ENCODE results near the gene PALB2. TPM values are rescaled to one million over a fixed set of nuclear protein-coding genes. Genes with fewer than 3 reads are reported as not detected.

The PALB2 gene
- total and polyA plus RNA-seq, 4 experiments from 2014 or later: 5.4 to 15.0 (median 9.8) TPM

DNA sequence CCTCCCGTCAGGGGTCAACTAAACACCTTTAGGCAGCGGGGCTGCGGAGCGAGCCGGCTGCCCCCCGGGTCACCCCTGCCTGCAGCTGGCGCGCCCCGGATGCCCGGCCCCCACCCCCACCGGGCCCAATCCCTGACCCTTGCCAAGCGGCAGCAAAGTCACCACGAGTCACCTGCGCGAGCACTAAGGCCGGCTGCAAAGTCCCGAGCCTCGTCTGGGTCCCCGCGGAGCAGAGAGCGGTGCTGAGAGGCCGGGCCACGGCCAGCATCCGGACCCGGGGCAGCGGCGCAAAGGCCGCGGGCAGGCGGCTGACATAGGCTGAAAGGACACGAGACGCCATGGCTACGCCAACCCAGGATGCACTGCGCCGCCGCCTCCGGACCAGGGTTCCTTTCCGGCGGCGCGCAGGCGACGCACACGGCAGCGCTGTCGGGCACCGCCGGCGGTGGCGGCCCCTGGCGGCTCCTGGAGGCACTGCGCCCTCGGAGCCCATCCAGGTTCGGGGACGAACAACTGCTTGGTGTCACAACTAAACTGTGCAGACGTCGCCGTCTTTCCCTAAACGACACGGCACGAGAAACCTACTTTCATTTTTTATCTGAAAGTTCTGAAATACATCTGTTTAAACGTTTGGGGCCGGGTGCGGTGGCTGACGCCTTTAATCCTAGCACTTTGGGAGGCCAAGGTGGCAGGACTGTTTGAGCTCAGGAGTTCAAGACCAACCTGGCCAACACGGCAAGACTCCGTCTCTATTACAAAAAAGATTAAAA, 45.0 kb downstream of the PALB2 start, which contains the start of gene NDUFAB1:
TSS of gene NDUFAB1 (minus strand) at position 366 of the 770 bp plus-strand sequence. CDS start at position 340, 26 bp downstream.
- Histone ChIP-seq H3K9me3 (ENCODE audit: control insufficient read depth in 1 of 2, low read length in 2 of 2) (no peaks in the 10 kb centered on the region), H3K27ac (ENCODE audit: low read depth, low read length) (peak within 1 kb of the TSS; percentile 84), H3K27me3 (ENCODE audit: insufficient read depth, low read length) (no peaks in the 10 kb centered on the region), H3K36me3 (ENCODE audit: insufficient read depth, low read length) (peaks cover 11% of the 10 kb centered on the region), H3K4me3 (ENCODE audit: low read length in 2 of 2) (peak within 1 kb of the TSS; percentile 81 to 91), H3K4me1 (ENCODE audit: insufficient read depth, low read length) (peaks cover 16% of the 10 kb centered on the region)
- Mint-ChIP-seq H3K4me3 (peak within 1 kb of the TSS; percentile 79 to 90 (median 86)), H3K4me1 (peaks cover 14 to 47% (median 28%) of the 10 kb centered on the region in 4 donors), H3K27ac (peak within 1 kb of the TSS; percentile 77 to 91 (median 89)), H3K27me3 (no peaks in the 10 kb centered on the region), H3K36me3 (peaks cover 15 to 22% of the 10 kb centered on the region in 2 donors), H3K9me3 (no peaks in the 10 kb centered on the region)
- DNase-seq: peak; percentile 87 to 89 (median 88)
- POLR2A ChIA-PET (ENCODE audit: partially characterized antibody): interaction anchor here (1.0 to 1.3 kb wide), 4 partner anchors 26 to 86 kb away, joined by 4 to 7 read pairs (median 4); partner anchors contain the start of genes DCTN5, EARS2, GGA2 and PALB2
- intact Hi-C loops (cut with micrococcal nuclease): loop anchor here (1.0 kb wide), 2 partner anchors 39 to 45 kb away; partner anchors contain the start of genes DCTN5, EARS2, PALB2 and UBFD1
- CTCF ChIA-PET (ENCODE audit: partially characterized antibody): interaction anchor here (0.7 to 3.0 kb wide), 15 partner anchors 9 to 160 kb away, joined by 3 to 11 read pairs (median 4); partner anchors contain the start of genes EARS2 and UBFD1

DNA sequence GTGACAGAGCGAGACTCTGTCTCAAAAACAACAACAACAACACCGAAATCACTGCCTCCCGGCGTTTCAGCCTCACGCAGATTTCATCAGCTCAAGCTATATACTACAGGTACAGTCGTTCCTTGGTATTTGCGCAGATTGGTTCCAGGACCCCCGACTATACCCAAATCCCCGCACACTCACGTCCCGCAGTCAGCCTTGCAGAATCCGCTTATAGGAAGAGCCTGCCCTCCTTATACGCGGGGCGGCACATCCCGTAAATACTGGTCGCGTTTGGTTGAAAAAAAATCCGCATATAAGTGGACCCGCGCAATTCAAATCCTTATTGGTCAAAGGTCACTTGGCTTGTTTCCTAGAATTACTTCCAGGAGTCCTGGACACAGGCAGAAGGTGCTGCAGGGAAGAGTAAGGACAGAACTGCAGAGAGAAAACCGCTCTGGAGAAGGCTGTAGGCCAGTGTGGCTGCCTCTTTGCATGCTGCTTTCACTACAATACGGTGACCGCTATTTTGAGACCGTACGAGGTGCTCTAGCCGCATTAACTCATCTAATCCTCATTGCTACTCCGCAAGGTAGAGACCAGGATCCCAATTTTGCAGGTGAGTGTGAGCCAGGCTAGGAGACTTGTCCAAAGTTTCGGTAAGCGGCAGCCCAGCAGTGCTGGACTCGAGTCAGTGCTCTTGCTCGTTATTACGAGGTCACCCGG, 45.7 kb downstream of the PALB2 start:
- H3K27me3 Mint-ChIP-seq: no peaks in the 10 kb centered on the region
- ChIA-PET CTCF (ENCODE audit: partially characterized antibody) (no interaction called here), POLR2A (ENCODE audit: partially characterized antibody) (no interaction called here)
- Histone ChIP-seq H3K9me3 (ENCODE audit: control insufficient read depth in 1 of 2, low read length in 2 of 2) (no peaks in the 10 kb centered on the region), H3K27ac (ENCODE audit: low read depth, low read length) (peak overlapping the region; percentile 84), H3K36me3 (ENCODE audit: insufficient read depth, low read length) (peaks cover 17% of the 10 kb centered on the region), H3K4me1 (ENCODE audit: insufficient read depth, low read length) (peaks cover 16% of the 10 kb centered on the region), H3K27me3 (ENCODE audit: insufficient read depth, low read length) (no peaks in the 10 kb centered on the region), H3K4me3 (ENCODE audit: low read length in 2 of 2) (peak overlapping the region; percentile 81 to 91)
- no peaks in the 10 kb centered on the region for H3K9me3 Mint-ChIP-seq
- H3K36me3 Mint-ChIP-seq: peaks cover 18 to 24% of the 10 kb centered on the region in 2 donors
- peak overlapping the region; percentile 77 to 90 (median 84) for H3K4me3 Mint-ChIP-seq
- H3K4me1 Mint-ChIP-seq: peaks cover 14 to 47% (median 30%) of the 10 kb centered on the region in 4 donors
- peak overlapping the region; percentile 64 to 91 (median 77) for H3K27ac Mint-ChIP-seq
- intact Hi-C loops (cut with micrococcal nuclease): no loop called here
- peak in 2 of 5 donors; percentile 2 to 3 for DNase-seq

DNA sequence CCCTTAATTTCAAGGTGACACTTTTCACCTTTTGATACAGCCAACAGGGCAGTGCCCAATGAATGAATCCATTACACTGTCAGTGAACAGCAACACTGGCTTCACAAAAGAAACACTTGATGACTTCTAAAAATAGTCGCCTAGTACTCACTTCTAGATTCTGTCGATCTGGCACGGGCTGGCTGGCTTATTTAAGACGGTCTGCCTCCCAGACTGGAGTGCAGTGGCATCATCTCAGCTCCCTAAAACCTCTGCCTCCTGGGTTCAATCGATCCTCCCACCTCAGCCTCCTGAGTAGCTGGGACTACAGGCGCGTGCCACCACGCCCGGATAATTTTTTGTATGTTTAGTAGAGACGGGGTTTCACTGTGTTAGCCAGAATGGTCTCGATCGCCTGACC, 46.9 kb downstream of the PALB2 start:
- Histone ChIP-seq H3K4me1 (ENCODE audit: insufficient read depth, low read length) (peaks cover 16% of the 10 kb centered on the region), H3K9me3 (ENCODE audit: control insufficient read depth in 1 of 2, low read length in 2 of 2) (no peaks in the 10 kb centered on the region), H3K36me3 (ENCODE audit: insufficient read depth, low read length) (peaks cover 18% of the 10 kb centered on the region), H3K27me3 (ENCODE audit: insufficient read depth, low read length) (no peaks in the 10 kb centered on the region), H3K4me3 (ENCODE audit: low read length in 2 of 2) (no peak overlapping the region), H3K27ac (ENCODE audit: low read depth, low read length) (no peak overlapping the region)
- peaks cover 16 to 50% (median 33%) of the 10 kb centered on the region in 4 donors for H3K4me1 Mint-ChIP-seq
- ChIA-PET POLR2A (ENCODE audit: partially characterized antibody) (no interaction called here), CTCF (ENCODE audit: partially characterized antibody) (no interaction called here)
- peak overlapping the region in 2 of 7 donors; percentile 13 to 16 for H3K27ac Mint-ChIP-seq
- DNase-seq: no peak
- H3K9me3 Mint-ChIP-seq: no peaks in the 10 kb centered on the region
- intact Hi-C loops (cut with micrococcal nuclease): no loop called here
- H3K27me3 Mint-ChIP-seq: no peaks in the 10 kb centered on the region
- H3K4me3 Mint-ChIP-seq: peak overlapping the region in 3 of 8 donors; percentile 9 to 20 (median 10)
- H3K36me3 Mint-ChIP-seq: peaks cover 22 to 30% of the 10 kb centered on the region in 2 donors

DNA sequence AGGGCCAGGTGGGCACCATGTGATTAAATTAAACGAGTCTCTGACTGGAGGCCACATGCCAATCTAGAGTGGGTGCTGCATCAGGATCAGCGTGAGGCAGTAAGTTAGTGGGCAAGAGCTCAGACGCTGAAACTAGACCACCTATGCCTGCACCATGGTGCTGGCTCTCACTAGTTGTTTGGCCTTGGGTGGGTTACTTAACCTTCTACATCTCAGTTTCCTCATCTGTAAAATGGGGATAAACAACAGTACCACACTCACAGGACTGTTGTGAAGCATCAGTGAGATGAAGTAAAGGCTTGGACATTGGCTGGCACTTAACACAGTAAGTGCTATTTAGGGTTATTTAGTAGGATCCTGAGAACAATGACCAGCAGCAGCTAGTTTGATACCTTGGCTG, 50.9 kb downstream of the PALB2 start:
- DNase-seq: no peak
- Mint-ChIP-seq H3K36me3 (peaks cover 36 to 53% of the 10 kb centered on the region in 2 donors), H3K4me1 (peaks cover 10 to 40% (median 26%) of the 10 kb centered on the region in 4 donors), H3K4me3 (no peak overlapping the region), H3K9me3 (no peaks in the 10 kb centered on the region), H3K27ac (no peak overlapping the region), H3K27me3 (no peaks in the 10 kb centered on the region)
- H3K36me3 ChIP-seq (ENCODE audit: insufficient read depth, low read length): peaks cover 45% of the 10 kb centered on the region
- no peak overlapping the region for H3K4me3 ChIP-seq (ENCODE audit: low read length in 2 of 2)
- ChIA-PET CTCF (ENCODE audit: partially characterized antibody) (no interaction called here), POLR2A (ENCODE audit: partially characterized antibody) (no interaction called here)
- peaks cover 12% of the 10 kb centered on the region for H3K4me1 ChIP-seq (ENCODE audit: insufficient read depth, low read length)
- H3K27me3 ChIP-seq (ENCODE audit: insufficient read depth, low read length): no peaks in the 10 kb centered on the region
- intact Hi-C loops (cut with micrococcal nuclease): no loop called here
- H3K27ac ChIP-seq (ENCODE audit: low read depth, low read length): no peak overlapping the region
- H3K9me3 ChIP-seq (ENCODE audit: control insufficient read depth in 1 of 2, low read length in 2 of 2): no peaks in the 10 kb centered on the region

DNA sequence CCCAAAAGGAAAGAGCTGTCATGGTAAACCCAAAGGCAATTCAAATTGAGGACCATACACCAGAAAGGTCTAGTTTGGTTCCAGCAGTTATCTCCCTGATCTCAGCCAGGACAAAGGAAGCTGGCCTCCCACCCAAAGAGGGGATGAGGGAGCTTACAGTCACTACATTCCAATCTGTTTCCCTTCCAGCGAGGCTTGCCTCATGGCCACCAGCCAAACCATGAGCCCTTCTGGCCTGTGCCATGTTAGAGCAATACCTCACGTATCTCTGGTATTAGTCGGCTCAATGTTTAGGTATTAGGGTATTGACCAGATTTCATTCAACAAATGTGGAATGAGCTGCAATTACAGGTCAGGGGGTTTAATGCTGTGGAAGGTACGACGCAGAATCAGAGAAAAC, 53.4 kb downstream of the PALB2 start:
- ChIA-PET CTCF (ENCODE audit: partially characterized antibody) (no interaction called here), POLR2A (ENCODE audit: partially characterized antibody) (no interaction called here)
- Histone ChIP-seq H3K4me3 (ENCODE audit: low read length in 2 of 2) (no peak overlapping the region), H3K4me1 (ENCODE audit: insufficient read depth, low read length) (no peaks in the 10 kb centered on the region), H3K27me3 (ENCODE audit: insufficient read depth, low read length) (no peaks in the 10 kb centered on the region), H3K27ac (ENCODE audit: low read depth, low read length) (no peak overlapping the region), H3K36me3 (ENCODE audit: insufficient read depth, low read length) (peaks cover 56% of the 10 kb centered on the region), H3K9me3 (ENCODE audit: control insufficient read depth in 1 of 2, low read length in 2 of 2) (no peaks in the 10 kb centered on the region)
- Mint-ChIP-seq H3K36me3 (peaks cover 40 to 60% of the 10 kb centered on the region in 2 donors), H3K9me3 (no peaks in the 10 kb centered on the region), H3K4me1 (peaks cover 6 to 24% (median 14%) of the 10 kb centered on the region in 4 donors), H3K4me3 (no peak overlapping the region), H3K27me3 (no peaks in the 10 kb centered on the region), H3K27ac (peak overlapping the region in 1 of 7 donors; percentile 15)
- intact Hi-C loops (cut with micrococcal nuclease): no loop called here
- DNase-seq: no peak

DNA sequence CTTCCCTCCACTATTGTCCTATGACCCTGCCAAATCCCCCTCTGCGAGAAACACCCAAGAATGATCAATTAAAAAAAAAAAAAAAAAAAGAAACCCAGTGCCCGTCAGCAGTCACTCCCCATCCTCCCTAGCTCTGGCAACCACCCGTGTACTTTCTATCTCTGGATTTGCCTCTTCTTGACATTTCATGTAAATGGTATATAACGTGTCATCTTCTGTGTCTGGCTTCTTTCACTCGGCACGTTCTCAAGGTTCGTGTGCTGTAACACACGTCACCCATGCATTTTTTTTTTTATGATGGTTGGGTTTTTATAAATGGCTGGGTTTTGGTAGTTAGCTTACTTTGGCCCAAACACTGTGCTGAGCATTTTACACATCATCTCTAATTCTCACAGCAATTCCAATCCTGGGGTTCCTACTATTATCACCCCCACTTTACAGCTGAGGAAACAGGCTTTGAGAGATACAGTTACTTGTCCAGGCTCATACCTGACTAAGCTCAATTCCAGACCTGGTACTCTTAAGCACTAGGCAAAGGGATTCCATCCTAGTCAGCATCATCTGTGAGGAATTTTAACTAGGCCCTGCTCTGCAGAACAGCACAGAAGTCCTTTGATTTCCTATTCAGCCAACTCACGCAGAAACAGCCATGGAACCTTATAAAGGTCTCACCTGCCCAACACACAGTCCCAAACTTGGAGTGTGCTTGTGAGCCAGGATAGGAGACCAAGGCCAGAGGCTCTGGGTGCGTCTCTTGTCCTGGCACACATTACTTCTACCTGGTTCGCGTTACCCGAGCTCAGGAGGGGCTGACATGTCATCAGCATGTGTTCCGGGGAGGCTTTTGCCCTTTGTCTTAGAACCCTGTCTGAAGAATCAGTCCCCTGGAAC, 56.7 kb downstream of the PALB2 start:
- peaks cover 50% of the 10 kb centered on the region for H3K36me3 ChIP-seq (ENCODE audit: insufficient read depth, low read length)
- H3K9me3 Mint-ChIP-seq: no peaks in the 10 kb centered on the region

More for the DNA sequence above, 56.7 kb downstream of the PALB2 start:
- H3K27ac Mint-ChIP-seq: no peak overlapping the region
- H3K4me3 Mint-ChIP-seq: no peak overlapping the region
- Histone ChIP-seq H3K4me3 (ENCODE audit: low read length in 2 of 2) (no peak overlapping the region), H3K9me3 (ENCODE audit: control insufficient read depth in 1 of 2, low read length in 2 of 2) (no peaks in the 10 kb centered on the region), H3K27me3 (ENCODE audit: insufficient read depth, low read length) (no peaks in the 10 kb centered on the region), H3K27ac (ENCODE audit: low read depth, low read length) (no peak overlapping the region), H3K4me1 (ENCODE audit: insufficient read depth, low read length) (no peaks in the 10 kb centered on the region)
- no peaks in the 10 kb centered on the region for H3K27me3 Mint-ChIP-seq
- DNase-seq: no peak
- CTCF ChIA-PET (ENCODE audit: partially characterized antibody): interaction anchor here (0.9 to 2.3 kb wide), 2 partner anchors 13 to 150 kb away, joined by 3 to 8 read pairs; no protein-coding TSS in a partner anchor
- intact Hi-C loops (cut with micrococcal nuclease): no loop called here
- POLR2A ChIA-PET (ENCODE audit: partially characterized antibody): no interaction called here
- peaks cover 41 to 65% of the 10 kb centered on the region in 2 donors for H3K36me3 Mint-ChIP-seq
- peaks cover 2 to 4% (median 3%) of the 10 kb centered on the region in 4 donors for H3K4me1 Mint-ChIP-seq

Measured in CD4-positive, alpha-beta memory T cell (primary cell).